ENCODE data around the gene STYXL2.

Gene STYXL2

GRCh38 chr1:167093846-167094516 lies at the start of gene STYXL2:
Gene STYXL2, plus strand, starts transcription at chr1:167094075. Its CDS starts 775 bp downstream, at chr1:167094850.
- DNase-seq: no peak

- no peak for DNase-seq
Observed at GRCh38 chr1:167051907-167052306, 42.0 kb upstream of the STYXL2 start.

DNA sequence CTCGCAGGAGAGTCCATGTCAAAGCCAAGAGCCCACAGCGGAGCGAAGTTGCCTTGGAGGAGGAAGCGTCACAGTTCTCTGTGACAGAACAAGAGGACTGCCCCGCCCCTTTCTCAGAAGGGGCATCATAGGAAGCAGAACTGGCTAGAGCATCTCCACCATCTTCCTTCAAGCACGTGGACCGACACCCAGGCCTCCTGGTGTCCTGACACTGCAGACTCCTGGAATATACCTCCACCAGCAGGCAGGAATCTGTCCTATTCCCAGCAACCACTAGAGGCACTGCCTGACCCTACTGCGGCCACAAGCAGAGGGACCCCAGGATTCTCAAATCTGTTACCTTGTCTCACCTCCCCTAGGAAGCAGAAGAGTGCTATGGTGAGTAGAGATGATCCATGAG lies 41.5 kb upstream of the STYXL2 start:
- no peak for DNase-seq

DNA sequence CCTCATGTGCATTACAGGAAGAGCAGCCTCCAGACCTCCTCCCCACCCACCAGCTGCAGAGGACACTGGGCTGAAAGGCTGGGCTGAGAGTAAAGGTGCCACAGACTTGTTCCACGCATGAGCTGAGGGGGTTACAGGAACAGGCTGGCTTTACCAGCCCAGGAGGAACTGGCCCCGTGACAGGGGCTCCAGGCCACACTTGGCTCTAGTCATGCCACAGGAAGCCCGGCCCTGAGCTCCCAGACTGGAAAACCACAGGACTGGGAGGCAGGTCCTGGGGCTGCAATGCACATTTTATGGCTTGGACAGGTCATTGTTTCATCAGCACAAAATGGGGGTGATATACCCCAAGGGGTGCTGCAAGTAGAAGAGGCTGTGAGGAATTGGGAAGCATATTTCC lies 39.3 kb upstream of the STYXL2 start:
- DNase-seq: no peak

DNA sequence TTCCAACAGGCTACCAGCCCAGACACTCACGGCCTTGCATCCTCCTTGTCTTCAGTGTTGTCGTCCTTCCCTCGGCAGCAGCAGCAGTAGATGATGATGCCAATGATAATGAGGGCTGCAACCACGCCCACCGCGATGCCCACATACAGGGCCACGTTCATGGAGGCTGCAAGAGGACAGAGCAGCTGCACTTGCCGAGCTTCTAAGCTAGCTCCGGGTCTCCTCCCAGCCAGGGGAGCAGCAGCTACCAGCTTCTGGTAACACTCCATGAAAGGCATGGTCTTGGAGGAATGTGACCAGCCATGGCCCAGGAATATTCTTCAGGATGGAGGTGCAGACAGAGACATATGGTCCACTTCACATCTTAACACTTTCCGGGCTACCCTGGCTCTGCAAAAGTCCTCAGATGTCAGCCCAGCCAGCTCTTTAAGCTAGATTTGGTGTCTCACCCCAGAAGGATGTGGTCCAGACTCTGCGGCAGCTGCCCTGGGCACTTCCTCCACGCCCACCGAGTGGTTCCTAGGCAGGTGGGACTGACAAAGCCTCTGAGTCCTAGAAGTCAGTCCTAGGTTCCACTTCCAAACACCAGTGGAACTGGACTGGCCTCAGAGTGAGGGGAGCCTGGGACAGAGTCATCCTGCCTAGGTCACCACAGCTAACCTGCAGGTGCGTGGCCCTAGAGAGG lies 38.8 kb upstream of the STYXL2 start:
- no peak for DNase-seq

GRCh38 chr1:167056529-167057231 lies 37.2 kb upstream of the STYXL2 start:
- no peak for DNase-seq

DNA sequence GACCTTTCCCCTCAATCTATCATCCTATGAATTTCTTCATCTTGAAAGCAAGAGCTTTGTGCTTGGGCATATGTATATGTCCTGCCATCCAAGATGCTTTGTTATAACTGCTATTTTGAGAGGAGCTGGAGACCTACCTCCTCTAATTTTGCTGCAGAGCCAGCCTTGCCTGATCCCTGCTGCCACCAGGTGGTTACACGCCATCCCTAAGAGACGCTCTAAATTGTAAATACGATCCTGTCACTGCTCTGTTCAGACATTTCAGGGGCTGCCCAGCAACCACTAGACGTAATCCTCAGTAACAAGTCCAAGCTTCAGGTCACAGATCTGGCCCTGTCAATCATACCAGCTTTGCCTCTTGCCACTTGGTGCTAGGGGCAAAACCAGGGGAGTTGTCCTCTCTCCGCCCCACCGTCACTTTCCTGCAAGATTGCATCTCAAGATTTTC lies 36.6 kb upstream of the STYXL2 start:
- DNase-seq: no peak

DNA sequence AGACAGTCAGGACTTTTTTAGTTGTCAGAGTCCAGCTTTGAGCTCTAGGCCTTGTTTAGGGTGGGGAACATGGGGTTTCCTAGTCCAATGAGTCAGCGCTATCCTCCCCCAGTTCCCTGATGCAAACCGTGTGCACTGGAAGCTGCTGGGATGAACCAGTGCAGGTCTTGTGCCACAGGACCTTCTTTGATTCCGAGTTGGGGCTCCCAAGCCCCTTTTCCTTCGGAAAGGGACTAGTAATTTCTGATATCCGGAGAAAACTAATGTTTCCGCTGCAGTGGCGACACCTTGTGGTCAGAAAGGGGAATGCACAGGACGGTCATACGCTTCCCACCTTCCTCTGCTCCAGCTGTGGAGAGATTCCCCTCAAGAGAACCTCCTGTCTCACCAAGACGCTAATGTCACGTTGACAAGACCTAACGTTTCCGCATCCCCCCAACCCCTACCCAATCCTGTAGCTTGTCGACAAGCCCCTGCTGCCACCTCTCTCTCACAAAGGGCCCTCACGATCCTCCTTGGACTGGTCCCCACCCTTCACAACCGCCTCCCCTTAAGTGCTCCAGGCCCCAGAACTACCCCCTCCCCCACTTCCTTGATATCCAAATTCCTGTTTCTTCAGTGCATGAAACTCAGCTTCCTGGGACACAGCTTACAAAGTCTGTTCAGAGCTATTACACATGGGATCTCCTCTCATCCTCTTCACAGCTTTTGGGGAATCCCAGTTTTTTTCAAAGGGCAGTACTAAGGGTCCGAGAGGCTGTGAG lies 34.6 kb upstream of the STYXL2 start:
- DNase-seq: peak; percentile 55

GRCh38 chr1:167059809-167060107 lies 34.1 kb upstream of the STYXL2 start:
- no peak for DNase-seq

- no peak for DNase-seq
Observed at GRCh38 chr1:167060141-167061072, 33.5 kb upstream of the STYXL2 start.

GRCh38 chr1:167061073-167061464 lies 32.8 kb upstream of the STYXL2 start:
- no peak for DNase-seq

- no peak for DNase-seq
Observed at GRCh38 chr1:167064621-167065020, 29.3 kb upstream of the STYXL2 start.

DNA sequence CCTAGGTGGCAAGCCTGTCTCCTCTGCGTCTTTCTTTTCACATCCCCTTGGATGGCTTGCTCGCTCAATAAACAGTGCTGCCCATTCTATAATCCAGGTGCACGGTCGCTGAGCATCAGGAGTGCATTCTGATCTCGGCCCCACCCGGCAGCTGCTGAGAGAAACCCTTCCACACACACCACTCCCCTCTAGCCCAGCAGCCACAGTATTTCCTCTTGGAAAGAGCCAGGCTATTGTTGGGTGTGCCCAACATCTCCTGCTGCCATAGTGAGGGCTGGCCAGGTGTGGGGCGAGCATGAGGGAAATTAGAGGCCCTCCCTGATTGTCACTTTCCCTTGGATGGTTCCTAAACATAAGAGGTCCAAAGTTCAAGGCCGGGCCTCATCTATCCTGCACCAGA lies 28.4 kb upstream of the STYXL2 start:
- no peak for DNase-seq

DNA sequence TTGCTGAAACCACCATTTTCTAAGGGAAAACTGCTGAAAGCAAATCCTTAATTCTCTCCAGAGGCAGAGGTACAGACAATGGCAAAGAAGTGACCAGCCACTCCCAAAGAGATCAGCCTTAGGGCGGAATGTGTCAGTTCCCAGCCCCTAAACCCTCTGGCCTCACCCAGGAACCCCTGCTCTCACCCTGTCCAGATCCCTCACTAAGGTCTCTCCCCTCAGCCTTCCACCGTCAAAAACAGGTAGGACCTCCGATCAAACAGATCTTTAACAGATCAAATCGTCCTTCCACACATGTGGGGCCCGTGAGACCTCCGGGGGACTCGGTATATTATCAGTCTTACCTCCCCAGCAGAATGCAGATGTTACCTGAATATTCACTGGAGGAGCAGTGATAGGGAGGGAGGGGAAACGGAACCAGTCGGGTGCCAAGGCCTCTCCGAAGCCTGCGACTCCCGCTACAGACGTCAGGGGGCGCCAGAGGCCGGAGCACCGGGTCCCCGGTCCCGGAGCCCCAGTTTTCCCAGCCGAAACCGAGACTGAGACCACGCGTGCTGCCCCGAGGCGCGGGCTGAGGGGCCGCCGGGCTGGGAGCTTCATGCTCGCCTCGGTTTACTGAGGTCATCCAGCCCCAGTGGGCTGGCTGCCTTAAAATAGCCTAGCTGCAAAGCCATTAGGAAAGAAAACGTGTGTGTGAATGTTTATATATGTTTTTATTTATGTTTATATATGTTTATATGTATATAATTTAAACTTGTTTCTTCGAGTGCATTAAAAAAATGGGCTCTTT lies 27.3 kb upstream of the STYXL2 start:
- DNase-seq: peak; percentile 67

DNA sequence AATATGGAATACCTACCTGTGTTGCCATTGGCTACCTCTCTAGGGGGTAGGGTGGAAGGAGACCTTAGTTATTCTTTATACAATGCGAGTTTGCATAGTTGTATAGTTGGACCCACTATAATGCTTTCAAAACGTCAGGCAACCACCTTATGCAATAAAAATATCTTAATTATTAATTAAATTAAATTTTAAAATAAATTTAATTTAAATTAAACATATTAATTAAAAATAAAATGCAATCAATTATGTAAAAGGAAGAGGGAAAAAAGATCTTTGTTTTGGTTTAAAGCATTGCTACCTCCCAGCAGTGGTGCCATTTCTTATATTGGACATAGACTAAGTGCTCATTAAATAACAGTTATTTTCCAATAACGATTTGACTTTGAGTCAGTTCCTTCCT lies 26.0 kb upstream of the STYXL2 start:
- no peak for DNase-seq

DNA sequence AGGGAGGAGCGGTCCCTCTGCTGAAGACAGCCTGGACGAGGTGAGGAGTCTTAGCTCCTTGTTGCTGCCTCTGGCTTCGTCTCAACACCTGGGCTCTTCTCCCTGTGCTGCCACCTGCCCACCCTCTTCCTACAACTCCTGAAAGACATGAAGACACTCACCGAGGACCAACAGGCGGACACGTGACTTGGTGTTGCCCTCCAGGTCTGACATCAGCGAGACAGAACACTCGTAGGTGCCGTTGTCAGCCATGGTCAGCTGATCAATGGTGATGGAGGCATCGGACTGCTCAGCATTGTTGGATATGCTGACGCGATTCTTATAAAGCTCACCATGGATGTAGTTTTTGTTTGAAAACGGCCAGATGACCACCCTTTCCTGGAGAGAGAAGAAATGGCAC lies 25.1 kb upstream of the STYXL2 start:
- DNase-seq: no peak

DNA sequence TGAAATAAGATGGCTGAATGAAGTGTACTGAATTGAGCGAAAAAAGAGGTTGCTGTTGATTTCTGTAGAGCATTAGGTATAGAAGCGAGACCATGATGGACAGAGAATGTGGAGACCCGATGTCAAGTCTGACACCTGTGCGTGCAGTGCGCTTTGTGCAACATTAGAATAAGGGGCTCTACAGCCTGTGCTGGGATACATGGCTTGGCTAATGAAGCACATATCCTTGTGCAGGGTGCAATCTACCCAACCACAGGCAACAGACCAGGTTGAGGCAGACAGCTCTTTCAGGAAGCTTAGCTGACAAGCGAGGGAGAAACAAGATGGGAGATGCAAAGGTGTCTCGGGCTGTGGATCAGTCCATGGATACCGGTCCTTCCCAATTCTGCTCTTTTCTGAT lies 22.6 kb upstream of the STYXL2 start:
- no peak for DNase-seq

GRCh38 chr1:167076136-167076710 lies 17.7 kb upstream of the STYXL2 start:
- no peak for DNase-seq

- no peak for DNase-seq
Observed at GRCh38 chr1:167077128-167077867, 16.6 kb upstream of the STYXL2 start.

DNA sequence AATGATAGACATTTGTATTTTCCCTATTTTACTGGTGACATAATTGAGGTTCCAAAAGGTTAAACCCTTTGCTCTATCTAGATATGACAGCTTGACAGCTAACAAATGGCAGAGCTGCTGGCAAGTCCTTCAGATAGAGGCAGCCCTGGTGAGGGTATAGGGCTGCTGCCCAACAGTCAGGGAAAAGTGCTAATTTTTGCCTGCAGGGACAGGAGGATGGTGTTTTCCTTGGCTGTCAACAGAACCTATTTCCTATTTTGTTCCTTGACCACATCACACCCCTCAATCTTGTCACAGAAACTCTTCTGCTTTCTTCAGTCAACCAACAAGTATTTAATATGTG lies 16.0 kb upstream of the STYXL2 start:
- no peak for DNase-seq

Data from activated effector memory CD4-positive, alpha-beta T cell treated with Interleukin-2 at 50 U/mL for 16 hours (primary cell).